Gastroesophageal sphincter (tissue), 3 donors: ENCODE results near the gene CHRNA4.

Experiments used
- CTCF ChIP-seq, 4 experiments: fragments of 200-600 bp in 2 of 4; fragments of 450-650 bp in 2 of 4; sonication (generic) in 1 of 4; IDR thresholded peaks; one replicate each; pipeline ENCODE4 v1.5.1; 2017 to 2019; ENCODE audit warnings: antibody characterized with exemption in 4 of 4, mild to moderate bottlenecking in 2 of 4, moderate library complexity in 2 of 4
- EP300 ChIP-seq: sonication (generic); formaldehyde crosslinking; IDR thresholded peaks from one replicate; pipeline ENCODE4 v1.6.1; 2017; ENCODE audit warnings: antibody characterized with exemption, mild to moderate bottlenecking
- POLR2A ChIP-seq, 2 donors: fragments of 450-650 bp; IDR thresholded peaks; one replicate each; pipeline ENCODE4 v1.6.1; 2017; ENCODE audit warnings: antibody characterized with exemption in 2 of 2, mild to moderate bottlenecking in 2 of 2, moderate library complexity in 1 of 2
- POLR2AphosphoS5 ChIP-seq: sonication (generic); formaldehyde crosslinking; IDR thresholded peaks from one replicate; pipeline ENCODE4 v1.6.1; 2017; ENCODE audit warnings: antibody characterized with exemption

DNA sequence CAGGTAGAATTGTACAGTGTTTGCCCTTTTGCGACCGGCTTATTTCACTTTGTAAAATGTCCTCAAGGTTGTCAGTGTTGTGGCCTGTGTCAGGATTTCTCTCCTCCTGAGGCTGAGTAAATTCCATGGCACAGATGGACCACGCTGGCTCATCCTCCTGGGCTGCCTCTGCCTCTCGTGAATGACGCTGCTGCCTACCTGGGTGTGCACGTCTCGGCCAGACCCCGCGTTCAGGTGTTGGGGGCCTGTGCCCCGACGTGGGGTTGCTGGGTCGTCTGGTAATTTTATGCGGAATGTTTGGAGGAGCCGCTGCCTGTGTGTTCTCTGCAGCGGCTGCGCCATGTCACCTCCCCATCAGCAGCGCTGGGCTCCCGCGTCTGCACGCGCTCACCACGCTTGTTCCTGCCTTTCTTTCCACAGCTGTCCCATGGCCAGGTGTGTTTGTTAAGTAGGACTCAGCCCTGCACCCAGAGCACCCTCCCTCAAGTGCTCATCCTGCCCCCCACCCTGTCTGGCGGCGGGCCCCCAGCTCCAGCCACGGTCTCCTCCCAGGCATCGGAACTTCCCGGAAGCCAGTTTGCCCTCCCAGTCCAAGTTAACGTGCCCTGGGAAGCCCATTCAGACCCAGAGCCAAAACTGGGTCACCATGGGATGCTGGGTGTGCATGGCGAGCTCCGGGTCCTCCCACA is 36.1 kb upstream of the CHRNA4 start:
- TF ChIP-seq EP300 (no peak), CTCF (IDR thresholded peaks at IDR 0.05) (no peak), POLR2AphosphoS5 (no peak), POLR2A (IDR thresholded peaks at IDR 0.05) (no peak)
